Measurements from ENCODE around the gene VAT1L.

VAT1L gene

GRCh38 chr16:78024159-78024558 lies 235.8 kb downstream of the VAT1L start:
- 93 to 100% methylated on average over 2 to 3 of the region's 5 CpGs for WGBS, 2 experiments (ENCODE audit: insufficient coverage in 2 of 2)
- no peaks in the 10 kb centered on the region for H3K9me3 ChIP-seq (ENCODE audit: control insufficient read depth, low read length)
- no peak overlapping the region for H3K4me3 ChIP-seq (ENCODE audit: extremely low read depth, insufficient read depth, low read length, poor library complexity, severe bottlenecking)
- no peaks in the 10 kb centered on the region for H3K4me1 ChIP-seq (ENCODE audit: control insufficient read depth, insufficient read depth, low read length, poor library complexity, severe bottlenecking)
- H3K27ac ChIP-seq (ENCODE audit: low read depth, low read length, severe bottlenecking), result no peak overlapping the region
- no peaks in the 10 kb centered on the region for H3K36me3 ChIP-seq (ENCODE audit: control insufficient read depth, insufficient read depth, low read length)

GRCh38 chr16:78025631-78026030 lies 237.3 kb downstream of the VAT1L start:
- H3K4me3 ChIP-seq (ENCODE audit: extremely low read depth, insufficient read depth, low read length, poor library complexity, severe bottlenecking), result no peak overlapping the region
- no peaks in the 10 kb centered on the region for H3K36me3 ChIP-seq (ENCODE audit: control insufficient read depth, insufficient read depth, low read length)
- H3K9me3 ChIP-seq (ENCODE audit: control insufficient read depth, low read length), result no peaks in the 10 kb centered on the region
- H3K27ac ChIP-seq (ENCODE audit: low read depth, low read length, severe bottlenecking), result no peak overlapping the region
- no peaks in the 10 kb centered on the region for H3K4me1 ChIP-seq (ENCODE audit: control insufficient read depth, insufficient read depth, low read length, poor library complexity, severe bottlenecking)
- WGBS, 2 experiments (ENCODE audit: insufficient coverage in 2 of 2), result 100% methylated on average over 1 of the region's 1 CpG; no CpG with 5 or more reads in 1 of the 2 experiments

GRCh38 chr16:78028018-78028417 lies 239.7 kb downstream of the VAT1L start:
- no peaks in the 10 kb centered on the region for H3K9me3 ChIP-seq (ENCODE audit: control insufficient read depth, low read length)
- WGBS, 2 experiments (ENCODE audit: insufficient coverage in 2 of 2), result 75% methylated on average over 2 of the region's 3 CpGs; no CpG with 5 or more reads in 1 of the 2 experiments
- H3K36me3 ChIP-seq (ENCODE audit: control insufficient read depth, insufficient read depth, low read length), result no peaks in the 10 kb centered on the region
- H3K27ac ChIP-seq (ENCODE audit: low read depth, low read length, severe bottlenecking), result no peak overlapping the region
- no peaks in the 10 kb centered on the region for H3K4me1 ChIP-seq (ENCODE audit: control insufficient read depth, insufficient read depth, low read length, poor library complexity, severe bottlenecking)
- no peak overlapping the region for H3K4me3 ChIP-seq (ENCODE audit: extremely low read depth, insufficient read depth, low read length, poor library complexity, severe bottlenecking)

Measured in mesodermal cell (in vitro differentiated cells).